Daoy (cell line): ENCODE results near the gene TSEN54. TPM values are rescaled to one million over a fixed set of nuclear protein-coding genes. Genes with fewer than 3 reads are reported as not detected.

Experiments
- DNase-seq: peaks from one replicate; pipeline ENCODE4 v3.0.0-alpha.2; 2015; ENCODE audit warnings: low read depth
- total RNA-seq: library from RNA; depleted of rRNA; stranded (reverse); fragments of >200 nt; shearing (Covaris generic); gene quantifications from 2 replicates; pipeline ENCODE4 v1.2.3, GENCODE V29; 2014

Gene TSEN54
- total RNA-seq, 1 experiment from 2014 or later: 30.0 TPM

DNA sequence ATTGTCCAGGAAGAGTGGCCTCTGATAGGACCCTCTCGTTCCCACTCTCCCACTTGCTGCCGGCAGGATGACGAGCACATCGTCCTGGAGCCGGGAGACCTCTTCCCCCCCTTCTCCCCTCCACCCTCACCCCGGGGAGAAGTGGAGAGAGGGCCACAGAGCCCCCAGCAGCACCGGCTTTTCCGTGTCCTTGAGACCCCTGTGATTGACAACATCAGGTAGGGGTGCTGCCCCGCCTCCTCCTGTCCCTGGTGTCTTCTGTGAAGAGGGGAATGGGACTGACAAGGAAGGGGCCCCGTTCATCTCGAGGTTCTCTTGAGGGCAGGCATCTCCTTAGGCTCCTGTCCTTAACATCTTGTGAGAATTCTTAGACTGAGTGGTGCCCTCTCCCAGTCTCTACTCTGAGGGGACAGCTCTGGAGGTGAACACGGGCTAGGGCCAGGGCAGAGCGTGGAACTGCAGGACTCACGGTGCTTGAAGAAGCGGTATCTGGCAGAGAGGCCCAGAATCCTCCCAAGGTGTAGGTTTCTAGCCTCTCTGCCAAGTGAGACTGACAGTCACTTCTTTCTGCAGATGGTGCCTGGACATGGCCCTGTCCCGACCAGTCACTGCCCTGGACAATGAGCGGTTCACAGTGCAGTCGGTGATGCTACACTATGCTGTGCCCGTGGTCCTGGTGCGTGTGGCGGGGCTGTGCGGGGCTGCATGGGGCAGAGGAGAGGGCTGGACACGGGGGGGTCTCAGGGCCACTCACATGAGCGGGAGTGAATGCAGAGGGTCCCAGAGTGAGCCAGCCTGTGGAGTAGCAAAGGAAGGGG, 27.4 kb upstream of the TSEN54 start:
- DNase-seq: no peak

DNA sequence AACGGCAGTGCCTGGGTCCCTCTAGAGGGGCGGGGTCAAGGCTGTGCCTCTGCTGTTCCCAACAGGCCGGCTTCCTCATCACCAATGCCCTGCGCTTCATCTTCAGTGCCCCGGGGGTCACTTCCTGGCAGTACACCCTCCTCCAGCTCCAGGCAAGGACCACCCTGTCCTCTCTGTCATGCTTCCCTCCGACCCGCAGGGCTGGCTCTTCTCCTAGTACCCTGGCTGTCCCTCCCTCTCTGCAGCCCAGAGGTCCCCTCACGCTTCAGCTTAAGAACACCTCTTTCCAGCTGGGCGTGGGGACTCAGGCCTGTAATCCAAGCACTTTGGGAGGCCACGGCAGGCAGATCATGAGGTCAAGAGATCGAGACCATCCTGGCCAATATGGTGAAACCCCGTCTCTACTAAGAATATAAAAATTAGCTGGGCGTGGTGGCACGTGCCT, 26.8 kb upstream of the TSEN54 start:
- DNase-seq: no peak

DNA sequence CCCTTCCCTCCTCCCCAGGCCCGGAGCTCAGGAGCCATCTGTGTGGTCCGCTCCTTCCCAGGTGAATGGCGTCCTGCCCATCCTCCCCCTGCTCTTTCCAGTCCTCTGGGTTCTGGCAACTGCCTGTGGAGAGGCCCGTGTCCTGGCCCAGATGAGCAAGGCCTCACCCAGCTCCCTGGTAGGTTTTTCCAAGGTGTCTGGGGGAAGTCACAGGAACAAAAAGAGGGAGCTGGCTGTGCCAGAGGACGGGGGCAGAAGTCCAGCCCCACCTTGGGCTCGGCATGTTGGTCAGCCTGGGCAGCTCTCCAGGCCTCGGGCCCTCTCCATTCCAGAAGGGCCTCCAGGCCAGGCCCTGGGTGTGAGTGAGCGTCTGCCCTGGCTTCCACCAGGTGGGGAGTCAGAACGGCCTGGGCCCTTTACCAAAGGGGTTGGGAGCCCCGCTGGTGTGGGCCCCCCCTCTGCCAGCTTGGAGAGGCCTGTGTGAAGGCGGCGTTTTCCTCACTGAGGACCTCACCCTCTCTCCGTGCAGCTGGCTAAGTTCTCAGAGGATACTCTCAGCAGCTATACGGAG, 26.1 kb upstream of the TSEN54 start:
- DNase-seq: no peak

DNA sequence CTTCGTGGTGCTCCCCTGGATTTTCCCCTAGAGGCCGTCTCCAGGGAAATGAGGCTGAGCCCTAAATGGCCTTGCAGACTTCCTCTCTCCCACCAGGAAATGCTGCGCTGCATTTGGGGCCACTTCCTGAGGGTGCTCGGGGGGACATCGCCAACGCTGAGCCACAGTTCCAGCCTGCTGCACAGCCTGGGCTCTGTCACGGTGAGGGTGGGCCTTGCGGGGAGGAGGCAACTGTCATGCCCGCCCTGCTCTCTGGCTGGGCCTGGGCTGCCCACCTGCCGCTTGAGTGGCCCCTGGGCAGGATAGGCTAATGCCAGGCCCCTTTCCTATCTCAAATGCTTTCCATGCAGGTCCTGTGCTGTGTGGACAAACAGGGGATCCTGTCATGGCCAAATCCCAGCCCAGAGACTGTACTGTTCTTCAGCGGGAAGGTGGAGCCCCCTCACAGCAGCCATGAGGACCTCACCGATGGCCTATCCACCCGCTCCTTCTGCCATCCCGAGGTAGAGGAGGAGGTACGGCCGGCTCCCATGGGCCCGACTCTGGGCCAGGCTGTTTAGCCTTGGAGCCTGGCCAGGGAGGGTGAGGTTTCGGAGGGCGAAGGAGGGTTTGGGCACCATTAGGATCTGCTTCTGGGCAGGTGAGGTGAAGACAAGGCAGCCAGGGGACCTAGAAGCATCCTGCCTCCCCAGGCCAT, 25.2 kb upstream of the TSEN54 start:
- DNase-seq: no peak

DNA sequence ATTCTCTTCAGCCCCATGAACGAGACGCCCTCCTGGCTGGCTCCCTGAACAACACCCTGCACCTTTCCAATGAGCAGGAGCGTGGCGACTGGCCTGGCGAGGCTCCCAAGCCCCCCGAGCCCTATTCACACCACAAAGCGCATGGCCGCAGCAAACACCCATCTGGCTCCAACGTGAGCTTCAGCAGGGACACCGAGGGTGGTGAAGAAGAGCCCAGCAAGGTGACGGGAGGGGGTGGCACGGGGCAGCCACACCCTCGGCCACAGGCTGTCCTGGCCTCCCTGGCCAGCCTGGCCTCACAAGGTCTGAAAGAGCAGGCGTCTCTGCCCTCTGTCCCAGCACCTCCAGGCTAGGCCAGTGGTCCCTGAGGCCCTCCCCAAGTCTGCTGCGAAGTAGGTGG, 24.6 kb upstream of the TSEN54 start:
- DNase-seq: no peak

DNA sequence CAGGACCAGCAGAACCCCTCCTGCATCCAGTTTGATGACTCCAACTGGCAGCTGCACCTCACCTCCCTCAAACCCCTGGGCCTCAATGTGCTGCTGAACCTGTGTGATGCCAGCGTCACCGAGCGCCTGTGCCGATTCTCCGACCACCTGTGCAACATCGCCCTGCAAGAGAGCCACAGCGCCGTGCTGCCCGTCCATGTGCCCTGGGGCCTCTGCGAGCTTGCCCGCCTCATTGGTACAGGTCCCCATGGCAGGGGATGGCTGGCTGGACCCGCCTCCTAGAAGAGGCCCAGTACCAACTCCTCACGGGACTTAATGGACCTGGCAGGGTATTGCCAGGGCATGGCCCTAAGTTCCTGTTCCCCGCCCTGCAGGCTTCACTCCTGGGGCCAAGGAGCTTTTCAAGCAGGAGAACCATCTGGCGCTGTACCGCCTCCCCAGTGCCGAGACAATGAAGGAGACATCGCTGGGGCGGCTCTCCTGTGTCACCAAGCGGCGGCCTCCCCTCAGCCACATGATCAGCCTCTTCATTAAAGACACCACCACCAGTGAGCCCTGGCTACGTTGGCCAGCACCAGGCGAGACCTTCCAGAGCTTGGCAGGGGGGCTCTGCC, 23.7 kb upstream of the TSEN54 start:
- no peak for DNase-seq

DNA sequence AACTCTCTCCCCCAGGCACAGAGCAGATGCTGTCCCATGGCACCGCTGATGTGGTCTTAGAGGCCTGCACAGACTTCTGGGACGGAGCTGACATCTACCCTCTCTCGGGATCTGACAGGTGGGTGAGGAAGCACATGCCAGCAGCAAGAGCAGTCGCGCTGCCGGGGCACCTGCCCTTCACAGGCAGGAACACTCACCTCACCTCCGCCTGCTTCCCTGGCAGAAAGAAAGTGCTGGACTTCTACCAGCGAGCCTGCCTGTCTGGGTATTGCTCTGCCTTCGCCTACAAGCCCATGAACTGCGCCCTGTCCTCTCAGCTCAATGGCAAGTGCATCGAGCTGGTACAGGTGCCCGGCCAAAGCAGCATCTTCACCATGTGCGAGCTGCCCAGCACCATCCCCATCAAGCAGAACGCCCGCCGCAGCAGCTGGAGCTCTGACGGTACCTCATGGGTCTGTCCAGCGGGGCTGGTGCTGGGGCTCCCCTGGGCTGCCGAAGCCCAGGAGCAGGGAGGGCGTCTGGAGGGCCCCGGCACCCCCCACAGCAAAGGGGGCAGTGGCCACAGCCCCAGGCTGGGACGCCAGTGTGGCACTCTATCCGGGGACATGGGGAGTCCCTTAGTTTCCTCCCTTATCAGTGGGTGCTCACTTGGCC, 22.7 kb upstream of the TSEN54 start:
- DNase-seq: no peak

DNA sequence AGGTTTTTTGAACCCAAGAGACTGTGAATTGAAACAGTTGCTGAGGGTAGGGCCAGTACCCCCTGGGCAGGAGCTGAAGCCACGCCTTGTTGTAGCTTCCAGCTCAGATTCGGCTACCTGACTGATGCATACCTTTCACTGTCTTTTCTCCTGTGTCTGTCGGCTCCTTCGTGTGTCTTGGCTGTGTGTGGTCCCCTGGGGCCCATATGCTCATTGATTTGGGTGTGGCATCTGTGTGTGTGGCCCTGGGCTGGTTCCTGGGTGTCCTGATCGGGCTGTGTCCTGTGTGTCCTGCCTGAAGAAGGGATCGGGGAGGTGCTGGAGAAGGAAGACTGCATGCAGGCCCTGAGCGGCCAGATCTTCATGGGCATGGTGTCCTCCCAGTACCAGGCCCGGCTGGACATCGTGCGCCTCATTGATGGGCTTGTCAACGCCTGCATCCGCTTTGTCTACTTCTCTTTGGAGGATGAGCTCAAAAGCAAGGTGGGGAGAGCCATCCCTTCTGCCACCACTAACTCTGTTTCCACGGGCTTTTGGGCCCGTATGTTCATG, 21.9 kb upstream of the TSEN54 start:
- DNase-seq: no peak

DNA sequence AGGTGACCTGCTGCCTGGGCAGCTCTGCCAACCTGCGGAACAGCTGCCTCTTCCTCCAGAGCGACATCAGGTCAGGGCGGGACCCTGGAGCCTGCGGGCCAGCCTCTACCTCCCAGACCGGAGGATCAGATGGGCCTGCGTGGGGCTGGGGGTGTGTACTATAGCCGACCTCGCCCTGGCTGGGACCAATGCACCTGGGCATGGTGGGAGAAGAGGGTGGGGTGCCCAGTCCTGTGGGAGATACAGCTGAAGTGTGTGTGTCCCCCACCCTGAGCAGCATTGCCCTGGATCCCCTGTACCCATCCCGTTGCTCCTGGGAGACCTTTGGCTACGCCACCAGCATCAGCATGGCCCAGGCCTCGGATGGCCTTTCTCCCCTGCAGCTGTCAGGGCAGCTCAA, 20.3 kb upstream of the TSEN54 start:
- no peak for DNase-seq

DNA sequence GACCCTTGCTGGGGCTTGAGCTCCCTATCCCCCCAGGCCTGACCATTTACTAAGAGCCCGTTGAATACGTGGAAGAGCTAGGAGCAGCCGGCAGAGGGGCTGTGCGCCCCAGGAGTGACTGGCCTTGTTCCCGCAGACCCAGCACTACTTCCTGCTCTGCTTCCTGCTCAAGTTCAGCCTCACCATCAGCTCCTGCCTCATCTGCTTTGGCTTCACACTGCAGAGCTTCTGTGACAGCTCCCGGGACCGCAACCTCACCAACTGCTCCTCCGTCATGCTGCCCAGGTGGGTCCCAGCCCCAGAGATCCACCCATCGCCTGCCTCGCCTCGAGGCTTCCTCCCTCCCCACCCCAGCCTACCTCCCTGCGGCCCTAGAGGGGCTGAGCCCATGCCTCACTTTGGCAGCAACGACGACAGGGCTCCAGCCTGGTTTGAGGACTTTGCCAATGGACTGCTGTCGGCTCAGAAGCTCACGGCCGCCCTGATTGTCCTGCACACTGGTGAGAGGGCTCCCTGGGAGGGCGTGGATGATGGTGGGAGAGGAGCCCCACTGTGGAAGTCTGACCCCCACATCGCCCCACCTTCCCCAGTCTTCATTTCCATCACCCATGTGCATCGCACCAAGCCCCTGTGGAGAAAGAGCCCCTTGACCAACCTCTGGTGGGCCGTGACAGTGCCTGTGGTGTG, 18.1 kb upstream of the TSEN54 start:
- no peak for DNase-seq

DNA sequence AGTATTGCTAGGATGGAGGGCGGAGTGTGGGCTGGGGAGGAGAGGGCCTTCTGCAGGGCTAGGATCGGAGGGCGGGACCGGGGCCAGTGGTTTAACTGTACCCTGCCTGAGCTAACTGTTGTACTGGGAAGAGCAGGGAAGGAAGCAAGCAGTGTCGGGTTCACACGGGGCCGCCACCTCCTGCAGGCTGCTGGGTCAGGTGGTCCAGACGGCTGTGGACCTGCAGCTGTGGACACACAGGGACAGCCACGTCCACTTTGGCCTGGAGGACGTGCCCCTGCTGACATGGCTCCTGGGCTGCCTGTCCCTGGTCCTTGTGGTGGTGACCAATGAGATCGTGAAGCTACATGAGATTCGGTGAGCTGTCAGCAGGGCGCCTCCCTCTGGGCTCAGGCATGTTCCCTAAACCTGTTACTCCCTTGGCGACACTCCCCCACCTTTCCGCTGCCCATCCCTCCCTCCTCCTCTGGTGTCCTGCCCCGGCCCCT, 17.6 kb upstream of the TSEN54 start:
- no peak for DNase-seq

DNA sequence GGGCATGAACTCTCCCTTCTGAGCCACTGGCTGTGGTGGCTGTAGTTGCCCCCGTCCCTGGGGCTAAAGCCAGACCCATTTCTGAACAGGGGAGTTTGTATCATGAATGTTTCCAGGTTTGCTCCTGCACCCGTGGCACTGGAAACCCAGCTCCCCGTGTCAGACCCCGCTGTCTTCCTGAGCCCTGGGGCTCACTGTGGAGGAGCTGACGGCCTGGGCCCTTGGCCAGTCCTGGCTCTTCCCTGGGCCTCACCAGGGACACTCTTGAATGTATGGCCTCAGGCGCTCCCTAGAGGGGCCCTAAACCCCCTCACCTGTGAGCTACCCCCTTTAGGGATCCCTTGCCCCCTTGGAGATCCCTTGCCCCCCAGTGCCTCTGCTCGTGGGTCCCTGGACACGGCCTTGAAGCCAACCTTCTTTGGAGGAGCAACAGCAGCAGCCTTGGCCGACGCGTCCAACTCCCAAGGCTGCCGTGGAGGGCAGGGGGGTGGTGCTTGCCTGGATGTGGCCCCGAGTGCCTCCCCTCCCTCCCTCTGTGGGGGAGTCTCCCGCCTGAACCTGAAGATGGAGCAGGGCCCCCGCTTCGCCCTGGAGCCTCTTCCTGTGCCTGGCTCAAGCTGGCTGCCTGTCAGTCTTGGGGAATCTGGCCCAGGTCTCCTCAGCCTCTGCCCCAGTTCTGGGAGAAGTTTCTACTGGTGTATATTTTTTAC, 16.9 kb upstream of the TSEN54 start:
- no peak for DNase-seq

DNA sequence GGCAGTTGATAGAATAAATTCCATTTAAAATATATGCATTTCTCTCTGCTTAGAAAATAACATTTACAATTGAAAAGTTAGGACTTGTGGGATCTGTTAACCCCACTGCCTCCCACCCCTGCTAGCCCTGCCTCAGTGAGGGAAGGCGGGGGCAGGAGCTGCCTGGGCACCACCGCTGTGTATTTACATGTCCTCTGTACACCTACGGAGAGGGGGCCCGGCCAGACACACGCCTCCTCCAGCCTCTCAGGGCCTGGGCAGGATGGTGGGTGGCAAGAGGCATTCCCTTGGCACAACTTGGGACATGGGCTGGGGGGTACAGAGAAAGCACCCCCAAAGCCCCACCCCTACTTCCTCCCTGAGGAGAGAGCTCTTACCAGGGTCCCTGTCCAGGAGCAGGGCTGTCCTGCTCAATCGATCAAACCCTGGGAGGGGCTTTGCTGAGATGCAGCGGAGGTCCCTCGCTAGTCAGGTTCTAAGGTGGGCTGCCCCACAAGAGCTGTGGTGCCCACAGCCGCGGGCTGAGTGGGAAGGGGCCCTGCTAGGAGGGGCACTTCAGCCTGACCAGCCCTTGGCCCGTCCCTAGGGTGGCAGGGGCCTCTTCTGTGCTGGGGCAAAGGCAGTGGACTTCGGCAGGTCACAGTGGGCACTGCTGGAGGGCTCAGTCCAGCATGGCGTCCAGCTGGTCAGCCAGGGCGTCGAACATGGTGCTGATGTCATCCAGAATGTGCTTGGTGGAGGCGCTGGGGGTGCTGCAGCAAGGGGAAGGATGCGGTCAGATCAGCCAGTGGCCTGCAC, 15.7 kb upstream of the TSEN54 start:
- DNase-seq: no peak

DNA sequence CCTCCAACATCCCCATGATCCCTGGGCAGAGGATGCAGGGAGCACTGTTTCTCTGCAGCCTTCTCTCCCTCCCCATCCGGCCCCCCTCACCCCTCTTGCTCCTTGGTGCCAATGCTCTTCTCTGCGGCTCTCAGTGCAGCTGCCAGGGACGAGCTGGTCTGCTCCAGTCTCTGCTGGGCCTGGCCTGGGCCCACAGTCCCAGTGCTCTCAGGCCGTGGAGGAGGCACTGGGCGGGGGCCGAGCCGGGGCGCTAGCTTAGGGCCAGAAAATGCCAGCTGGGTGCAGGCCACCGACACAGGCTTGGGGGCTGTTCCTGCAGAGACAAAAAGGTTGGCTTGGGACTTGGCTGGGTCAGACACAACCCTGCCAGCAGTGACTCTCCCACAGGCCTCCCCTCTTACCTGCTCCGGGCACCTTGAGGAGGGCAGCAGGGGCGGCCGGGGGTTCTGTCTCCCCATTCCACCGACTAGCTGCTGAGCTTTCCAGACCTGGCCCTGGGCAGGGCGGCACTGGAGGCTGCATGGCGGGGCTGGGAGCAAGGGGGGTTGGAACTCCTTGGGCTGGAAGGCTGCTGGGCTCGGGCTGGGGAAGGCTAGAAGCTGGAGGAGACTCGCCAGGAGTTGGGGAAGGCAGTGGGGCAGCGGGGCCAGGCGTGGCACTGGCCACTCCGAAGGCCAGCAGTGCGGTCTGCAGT, 14.8 kb upstream of the TSEN54 start:
- DNase-seq: no peak

DNA sequence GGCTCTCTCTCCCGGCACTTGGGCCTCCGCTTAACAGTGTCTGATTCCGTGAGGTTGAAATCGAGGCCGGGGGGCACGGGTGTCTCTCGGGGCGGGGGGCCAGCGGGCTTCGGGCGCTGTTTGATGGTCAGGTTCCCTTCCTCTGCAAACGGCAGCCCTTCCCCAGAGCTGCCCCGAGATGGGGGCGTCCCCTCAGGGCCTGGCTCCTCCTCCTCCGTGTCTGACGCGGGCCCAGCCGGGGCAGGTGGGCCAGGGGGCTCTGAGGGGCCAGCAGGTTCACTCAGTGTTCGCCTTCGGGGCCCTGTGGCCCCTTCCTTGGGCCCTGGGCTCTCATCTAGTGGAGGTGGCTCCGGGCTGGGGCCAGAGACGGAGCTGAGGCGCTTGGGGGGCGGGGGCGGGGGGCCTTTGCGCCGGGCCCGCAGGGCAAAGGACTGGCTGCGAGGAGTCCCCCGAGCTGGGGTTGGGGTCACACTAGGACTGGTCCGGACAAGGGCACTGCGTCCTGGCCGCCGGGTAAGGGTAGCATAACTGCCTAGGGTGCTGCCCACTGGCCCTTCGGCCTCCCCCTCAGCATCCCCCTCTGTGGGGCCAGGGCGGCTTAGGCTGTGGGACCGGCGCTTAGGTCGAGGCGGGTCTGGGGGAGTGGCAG, 14.1 kb upstream of the TSEN54 start:
- no peak for DNase-seq

DNA sequence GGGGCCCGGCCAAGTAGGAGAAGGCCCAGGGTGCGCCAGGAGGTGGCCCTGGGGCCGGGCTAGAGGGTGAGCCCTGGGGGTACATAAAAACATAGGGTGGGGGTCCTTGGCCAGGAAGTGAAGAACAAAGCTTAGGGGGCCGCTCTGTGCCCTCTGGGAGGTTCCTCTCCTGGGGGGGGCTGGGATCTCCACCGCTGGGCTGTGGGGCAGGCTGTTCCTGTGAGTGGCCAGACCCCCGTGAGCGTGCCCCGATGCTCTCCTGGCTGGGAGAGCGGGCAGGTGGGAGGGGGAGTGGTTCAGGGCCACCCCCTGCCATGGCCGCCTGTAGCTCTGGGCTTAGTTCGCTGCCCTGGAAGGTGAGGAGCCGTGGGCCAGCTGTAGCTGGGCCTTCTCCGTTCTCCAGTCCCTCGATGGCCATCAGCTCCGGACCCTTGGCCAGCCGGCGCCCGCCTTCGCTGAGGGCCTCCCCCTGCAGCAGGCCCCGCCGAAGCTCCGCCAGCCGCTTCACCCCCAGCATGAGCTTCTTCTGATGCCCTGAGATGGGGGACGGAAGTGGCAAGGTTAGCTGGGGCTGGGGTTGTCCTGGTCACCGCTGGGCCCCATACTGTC, 13.5 kb upstream of the TSEN54 start:
- DNase-seq: no peak

DNA sequence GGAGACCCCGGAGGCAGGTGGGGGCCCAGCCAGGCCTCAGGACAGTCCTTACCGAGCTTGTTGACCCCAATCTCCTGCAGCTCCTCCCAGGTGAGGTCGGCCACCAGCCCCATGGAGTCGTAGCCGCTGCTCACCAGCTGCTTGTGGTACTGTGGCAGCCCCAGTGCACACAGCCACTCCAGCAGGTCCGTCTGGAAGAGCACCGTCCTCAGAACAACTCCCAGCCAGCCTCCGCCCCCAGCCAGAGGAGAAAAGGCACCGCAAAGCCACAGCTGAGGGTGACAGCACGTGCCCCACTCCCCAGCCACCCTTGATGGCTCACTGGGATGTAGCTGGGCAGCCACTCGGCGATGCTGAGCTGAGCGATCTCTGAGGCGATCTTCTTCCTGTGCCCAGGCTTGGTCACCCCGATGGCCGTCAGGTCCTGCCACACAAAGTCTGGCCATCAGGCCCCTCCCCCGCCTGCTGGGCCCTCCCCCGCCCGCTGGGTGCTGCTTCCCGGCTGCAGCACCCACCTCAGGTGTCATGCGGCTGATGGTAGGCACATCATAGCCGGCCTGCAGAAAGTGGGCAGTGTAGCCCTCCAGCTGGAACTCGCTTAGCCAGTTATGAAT, 12.9 kb upstream of the TSEN54 start:
- DNase-seq: no peak

DNA sequence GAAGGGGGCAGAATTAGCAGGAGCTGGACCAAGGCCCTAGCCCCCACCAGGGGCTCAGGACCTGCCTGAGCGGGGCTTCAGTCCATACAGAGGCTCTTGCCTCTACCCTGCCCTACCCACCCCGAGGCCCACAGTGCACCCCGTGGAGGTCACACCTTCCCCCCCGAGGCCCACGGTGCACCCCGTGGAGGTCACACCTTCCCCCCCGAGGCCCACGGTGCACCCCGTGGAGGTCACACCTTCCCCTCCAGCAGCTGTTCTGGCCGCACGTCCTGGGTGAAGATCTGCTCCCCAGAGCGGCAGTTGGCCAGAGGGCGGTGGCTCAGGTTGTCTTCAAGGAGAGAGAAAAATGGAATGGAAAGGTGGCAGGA, 12.4 kb upstream of the TSEN54 start:
- DNase-seq: no peak
